Kidney (tissue), 14 donors: ENCODE results near the gene MUCL3. TPM values are rescaled to one million over a fixed set of nuclear protein-coding genes. Genes with fewer than 3 reads are reported as not detected.

Source experiments
- DNase-seq, 5 donors: peaks; one replicate each; pipeline ENCODE4 v3.0.0-alpha.2; 2013 to 2020
- FAIRE-seq: peaks from 2 replicates; lab custom pipeline; 2012; peaks lifted over from hg19 to GRCh38; lab: Jason Lieb, UNC
- H3K27ac ChIP-seq, 2 donors: one replicate each; pipeline ENCODE4 v1.7.0; 2013; ENCODE audit warnings: low read depth in 2 of 2, low read length in 2 of 2, inconsistent platforms in 1 of 2
- H3K27me3 ChIP-seq: one replicate; pipeline ENCODE4 v1.7.1; 2013; ENCODE audit warnings: low read length, inconsistent platforms; ENCODE audit not compliant: control insufficient read depth, insufficient read depth
- H3K36me3 ChIP-seq, 3 donors: one replicate each; pipeline versions ENCODE4 v1.7.0 to v1.7.1; 2013; ENCODE audit warnings: low read length in 3 of 3, control low read depth in 1 of 3, inconsistent platforms in 1 of 3; ENCODE audit not compliant: insufficient read depth in 3 of 3, control insufficient read depth in 2 of 3
- H3K4me1 ChIP-seq, 3 donors: one replicate each; pipeline versions ENCODE4 v1.7.0 to v1.7.1; 2013; ENCODE audit warnings: low read length in 3 of 3, inconsistent platforms in 1 of 3, low read depth in 1 of 3; ENCODE audit not compliant: control insufficient read depth in 2 of 3, insufficient read depth in 2 of 3
- H3K4me3 ChIP-seq, 3 donors: one replicate each; pipeline versions ENCODE4 v1.7.0 to v1.8.1; 2013; ENCODE audit warnings: low read length in 3 of 3, control low read depth in 1 of 3, inconsistent platforms in 1 of 3
- H3K9ac ChIP-seq, 3 donors: one replicate each; pipeline versions ENCODE4 v1.7.0 to v1.7.1; 2013; ENCODE audit warnings: low read length in 3 of 3, control low read depth in 1 of 3, inconsistent platforms in 1 of 3
- H3K9me3 ChIP-seq, 3 donors: one replicate each; pipeline versions ENCODE4 v1.7.0 to v1.7.1; 2013; ENCODE audit warnings: low read length in 3 of 3, control low read depth in 1 of 3, inconsistent platforms in 1 of 3; ENCODE audit not compliant: control insufficient read depth in 2 of 3, insufficient read depth in 1 of 3
- intact Hi-C: fragments of 100-400 bp; cut with DNase I; formaldehyde crosslinking; loops from one replicate; pipeline ENCODE4 v1.11.1; 2022
- polyA plus RNA-seq: library from polyadenylated mRNA; stranded (reverse); fragments of 350-450 nt; fragmentation: Illumina TruSeq; extraction: RNeasy Lipid Tissue Mini Kit (QIAGEN cat#74804); gene quantifications from one replicate; pipeline ENCODE4 v1.2.3, GENCODE V29; 2014; ENCODE audit warnings: low read depth, low replicate concordance; ENCODE audit not compliant: insufficient read depth
- total RNA-seq: library from RNA; stranded (reverse); fragmentation: NEBNext Ultra II Directional; extraction: Animal tissue kit (Norgen Biotek cat#: 25700); gene quantifications from one replicate; pipeline ENCODE4 v1.2.1, GENCODE V29; 2021
- TF ChIP-seq, protein P1 (sequence below): IDR thresholded peaks from 3 replicates; pipeline ENCODE4 v1.5.1; 2012; ENCODE audit warnings: mild to moderate bottlenecking, moderate library complexity, borderline replicate concordance; ENCODE audit not compliant: insufficient read depth; ENCODE audit errors: extremely low read depth
- donor health status: control.
- donor health status: control.
- donor health status: control.
- donor health status: control.
- donor health status: control.
- donor health status: DM: yes; HTN: yes; CAD: no.
- donor health status: Normal renal cell carcinoma (clear cell type).

The MUCL3 gene
- total and polyA plus RNA-seq, 2 donors from 2014 or later, result 0.13 TPM; not detected in 1

DNA sequence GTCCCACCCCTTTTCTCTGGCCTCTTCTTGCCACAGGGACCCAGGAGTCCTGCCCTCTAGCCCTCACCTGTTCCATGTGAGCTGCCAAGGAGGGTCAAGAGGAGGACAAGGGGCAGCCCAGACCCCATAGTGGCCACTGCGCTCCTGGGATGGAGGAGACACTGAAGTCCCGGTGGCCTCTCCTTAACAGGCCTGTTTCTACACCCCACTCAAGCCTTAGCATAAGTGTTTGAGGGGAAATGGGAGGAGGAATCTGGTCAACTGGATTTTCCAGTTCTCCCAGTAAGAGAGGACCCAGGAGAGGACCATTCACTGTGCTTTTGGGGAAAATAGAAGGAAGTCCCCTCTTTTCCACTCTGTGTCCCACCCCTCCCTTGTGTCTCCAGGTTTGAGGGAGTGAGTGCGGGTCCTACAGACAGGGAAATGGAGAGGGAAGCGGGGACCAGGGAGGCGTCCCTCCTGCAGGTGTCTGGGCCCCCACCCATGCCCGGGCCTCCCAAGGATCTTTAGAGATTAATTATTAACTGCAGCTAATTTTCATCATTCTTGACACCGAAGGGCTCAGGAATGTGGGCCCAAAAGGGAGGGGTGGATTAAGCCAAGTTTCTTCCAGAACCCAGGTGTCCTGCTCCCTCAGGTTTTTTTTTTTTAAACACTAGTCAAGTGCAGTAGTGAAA lies 8.7 kb upstream of the MUCL3 start, which contains the start of gene SFTA2:
Gene SFTA2, minus strand, starts transcription at position 202 of the 677 bp plus-strand sequence. Its CDS starts 74 bp downstream, at position 128.
- Histone ChIP-seq H3K27me3 (no peaks in the 10 kb centered on the region), H3K9me3 (peaks cover 0 to 8% (median 0%) of the 10 kb centered on the region in 3 donors), H3K36me3 (no peaks in the 10 kb centered on the region), H3K9ac (no peak within 1 kb of the TSS), H3K4me1 (peaks cover 0 to 8% (median 7%) of the 10 kb centered on the region in 3 donors), H3K27ac (no peak within 1 kb of the TSS), H3K4me3 (no peak within 1 kb of the TSS)
- TF ChIP-seq, protein P1, sequence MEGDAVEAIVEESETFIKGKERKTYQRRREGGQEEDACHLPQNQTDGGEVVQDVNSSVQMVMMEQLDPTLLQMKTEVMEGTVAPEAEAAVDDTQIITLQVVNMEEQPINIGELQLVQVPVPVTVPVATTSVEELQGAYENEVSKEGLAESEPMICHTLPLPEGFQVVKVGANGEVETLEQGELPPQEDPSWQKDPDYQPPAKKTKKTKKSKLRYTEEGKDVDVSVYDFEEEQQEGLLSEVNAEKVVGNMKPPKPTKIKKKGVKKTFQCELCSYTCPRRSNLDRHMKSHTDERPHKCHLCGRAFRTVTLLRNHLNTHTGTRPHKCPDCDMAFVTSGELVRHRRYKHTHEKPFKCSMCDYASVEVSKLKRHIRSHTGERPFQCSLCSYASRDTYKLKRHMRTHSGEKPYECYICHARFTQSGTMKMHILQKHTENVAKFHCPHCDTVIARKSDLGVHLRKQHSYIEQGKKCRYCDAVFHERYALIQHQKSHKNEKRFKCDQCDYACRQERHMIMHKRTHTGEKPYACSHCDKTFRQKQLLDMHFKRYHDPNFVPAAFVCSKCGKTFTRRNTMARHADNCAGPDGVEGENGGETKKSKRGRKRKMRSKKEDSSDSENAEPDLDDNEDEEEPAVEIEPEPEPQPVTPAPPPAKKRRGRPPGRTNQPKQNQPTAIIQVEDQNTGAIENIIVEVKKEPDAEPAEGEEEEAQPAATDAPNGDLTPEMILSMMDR, result no peak
- FAIRE-seq, result no peak
- DNase-seq, result no peak
- intact Hi-C loops, result no loop called here

DNA sequence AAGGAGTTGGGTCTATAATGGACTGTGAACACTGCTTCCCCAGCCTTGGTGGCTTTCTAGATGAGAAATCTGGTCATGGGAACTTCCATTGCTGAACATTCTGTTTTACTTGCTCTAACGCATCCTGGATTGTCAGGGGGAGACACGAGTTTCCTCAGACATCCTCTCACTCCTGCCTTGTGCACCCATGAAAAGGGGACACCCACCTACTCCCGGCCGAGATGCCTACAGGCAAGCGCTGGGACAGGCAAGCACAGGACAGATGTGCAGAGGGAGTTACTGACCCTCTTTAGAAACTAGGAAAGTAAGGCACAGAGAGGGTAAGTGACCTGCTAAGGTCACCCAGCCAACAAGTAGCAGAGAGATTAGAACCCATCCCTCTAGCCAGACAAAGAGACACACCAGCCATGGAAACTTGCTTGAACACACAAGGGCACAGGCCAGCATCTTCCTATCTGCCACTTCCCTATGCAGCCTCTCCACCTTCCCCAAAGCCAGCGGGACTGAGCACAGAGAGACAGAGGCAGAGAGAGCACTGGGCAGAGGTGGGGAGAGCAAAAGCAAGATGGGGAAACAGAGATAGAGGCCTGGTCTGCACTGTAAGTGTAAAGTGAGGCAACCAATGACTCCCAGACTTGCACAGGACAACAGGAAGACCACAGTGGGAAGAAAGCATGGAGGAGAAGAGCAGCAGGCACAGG lies 8.0 kb upstream of the MUCL3 start:
- DNase-seq (no peak), FAIRE-seq (no peak)
- H3K27me3 ChIP-seq, result no peaks in the 10 kb centered on the region
- H3K36me3 ChIP-seq, result no peaks in the 10 kb centered on the region
- no peak overlapping the region for H3K4me3 ChIP-seq
- intact Hi-C loops, result no loop called here
- TF ChIP-seq, protein P1, result no peak
- peaks cover 0 to 8% (median 0%) of the 10 kb centered on the region in 3 donors for H3K9me3 ChIP-seq
- H3K27ac ChIP-seq, result no peak overlapping the region
- H3K9ac ChIP-seq, result no peak overlapping the region
- peaks cover 0 to 8% (median 7%) of the 10 kb centered on the region in 3 donors for H3K4me1 ChIP-seq

DNA sequence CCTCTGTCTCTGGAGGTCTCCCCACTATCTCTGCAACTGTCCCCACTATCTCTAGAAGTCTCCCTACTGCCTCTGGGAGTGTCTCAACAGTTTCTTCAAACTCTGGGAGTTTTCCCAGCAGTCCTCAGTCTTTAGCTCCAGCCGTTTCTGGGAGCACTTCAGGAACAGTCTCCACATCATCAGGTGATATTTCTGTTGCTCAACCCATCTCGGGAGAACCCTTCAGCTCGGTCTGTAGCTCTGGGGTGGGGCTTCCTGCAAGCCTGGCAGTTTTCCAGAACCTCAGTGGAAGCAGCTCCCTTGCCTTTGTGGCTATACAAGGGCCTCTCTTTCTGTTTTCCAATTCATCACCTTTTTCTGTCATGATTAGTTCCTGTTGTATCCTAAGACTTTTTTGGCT lies 5.8 kb upstream of the MUCL3 start:
- peaks cover 0 to 8% (median 7%) of the 10 kb centered on the region in 3 donors for H3K4me1 ChIP-seq
- H3K27me3 ChIP-seq, result no peaks in the 10 kb centered on the region
- no peak overlapping the region for H3K27ac ChIP-seq
- no peak overlapping the region for H3K4me3 ChIP-seq
- H3K9me3 ChIP-seq, result no peaks in the 10 kb centered on the region
- no peak for FAIRE-seq
- H3K9ac ChIP-seq, result no peak overlapping the region
- TF ChIP-seq, protein P1, result no peak
- intact Hi-C loops, result no loop called here
- no peak for DNase-seq
- H3K36me3 ChIP-seq, result no peaks in the 10 kb centered on the region
